HCT116 (cell line): ENCODE measurements around the gene PIK3CD. TPM values are rescaled to one million over a fixed set of nuclear protein-coding genes. Genes with fewer than 3 reads are reported as not detected.
"Not testable (repeated sequence)": the region's sequence is repeated elsewhere in the genome, so short reads cannot be mapped to it uniquely, and the experiment has no call there.

Source experiments
- ATAC-seq: fragments of 200-7000 bp; cut with Tn5 transposase; 2 replicates; pipeline ENCODE4 v1.9.1; 2020; ENCODE audit warnings: mild to moderate bottlenecking, moderate library complexity
- BruUV-seq: library from RNA; stranded (reverse); fragments of 400-500 nt; replicated peaks from 2 replicates; lab custom pipeline; 2021; lab: Mats Ljungman, UMichigan
- CTCF ChIA-PET: fragments of 300-600 bp; sonication (Branson Sonifier 250); formaldehyde crosslinking; loops from one replicate; lab custom pipeline; 2021; ENCODE audit warnings: antibody characterized with exemption; lab: Charles Lee
- POLR2A ChIA-PET: fragments of 300-600, 350-600 bp; sonication (Branson Sonifier 250); formaldehyde crosslinking; loops from one replicate; lab custom pipeline; 2021; ENCODE audit warnings: antibody characterized with exemption; lab: Charles Lee
- RAD21 ChIA-PET, 2 experiments: fragments of 300-600 bp; sonication (Branson Sonifier 250); formaldehyde crosslinking; loops; one replicate each; lab custom pipeline; 2023; ENCODE audit warnings: low total read pairs in 2 of 2; ENCODE audit not compliant: uncharacterized antibody in 2 of 2, unreplicated experiment in 2 of 2, low non-redundant PET in 1 of 2; lab: Charles Lee
- DNase-seq: peaks from one replicate; pipeline ENCODE4 v3.0.0-alpha.2; 2010; ENCODE audit warnings: low read depth, low spot score
- H2AFZ ChIP-seq: fragments of 200-600 bp; shearing (Covaris generic), sonication (generic); 2 replicates; pipeline ENCODE4 v1.6.1; 2017; ENCODE audit warnings: low read depth, mixed run types, mixed read lengths, antibody characterized with exemption, low read length; ENCODE audit not compliant: poor library complexity, severe bottlenecking
- H3K27ac ChIP-seq: 2 replicates; pipeline ENCODE4 v1.5.1; 2012; ENCODE audit warnings: low read depth, low read length
- H3K27me3 ChIP-seq: fragments of 200-600 bp; sonication (generic); 2 replicates; pipeline ENCODE4 v1.6.1; 2016; ENCODE audit warnings: mixed run types, low read length, mixed read lengths; ENCODE audit not compliant: insufficient read depth
- H3K36me3 ChIP-seq, 2 experiments: fragments of 200-500 bp in 1 of 2; fragments of 200-600 bp in 1 of 2; sonication (Bioruptor generic) in 1 of 2; sonication (generic) in 1 of 2; 2 replicates each; pipeline versions ENCODE4 v1.5.1 to v1.6.1; 2014 to 2016; ENCODE audit warnings: low read length in 2 of 2, inconsistent platforms in 1 of 2, mixed read lengths in 1 of 2, mixed run types in 1 of 2; ENCODE audit not compliant: insufficient read depth in 2 of 2, control insufficient read depth in 1 of 2
- H3K4me1 ChIP-seq, 2 experiments: fragments of 200-600 bp in 1 of 2; sonication (generic) in 1 of 2; 2 replicates each; pipeline versions ENCODE4 v1.5.1 to v1.6.1; 2012 to 2017; ENCODE audit warnings: low read length in 2 of 2, inconsistent platforms in 1 of 2, mild to moderate bottlenecking in 1 of 2, mixed read lengths in 1 of 2, mixed run types in 1 of 2, moderate library complexity in 1 of 2; ENCODE audit not compliant: insufficient read depth in 2 of 2, control insufficient read depth in 1 of 2
- H3K4me2 ChIP-seq: fragments of 200-600 bp; sonication (generic); 2 replicates; pipeline ENCODE4 v1.6.1; 2017; ENCODE audit warnings: mixed run types, low read length, mixed read lengths
- H3K4me3 ChIP-seq, 2 experiments: fragments of 200-600 bp in 1 of 2; sonication (generic) in 1 of 2; replicated peaks in 1 of 2; 2 replicates each; pipeline ENCODE4 v1.5.1; 2011 to 2016; ENCODE audit warnings: low read length in 2 of 2, control low read depth in 1 of 2, low read depth in 1 of 2, mild to moderate bottlenecking in 1 of 2, mixed read lengths in 1 of 2, mixed run types in 1 of 2
- H3K79me2 ChIP-seq: fragments of 200-600 bp; sonication (generic); 2 replicates; pipeline ENCODE4 v1.6.1; 2017; ENCODE audit warnings: mild to moderate bottlenecking, mixed run types, low read length, moderate library complexity, mixed read lengths; ENCODE audit not compliant: insufficient read depth
- H3K9ac ChIP-seq: fragments of 200-600 bp; sonication (generic); 2 replicates; pipeline ENCODE4 v1.6.1; 2016; ENCODE audit warnings: low read length, mixed read lengths
- H3K9me2 ChIP-seq: fragments of 200-600 bp; sonication (generic), shearing (Covaris generic); 2 replicates; pipeline ENCODE4 v1.6.1; 2017; ENCODE audit warnings: mixed run types, mild to moderate bottlenecking, moderate library complexity; ENCODE audit not compliant: insufficient read depth
- H3K9me3 ChIP-seq, 2 experiments: fragments of 200-500 bp in 1 of 2; fragments of 200-600 bp in 1 of 2; sonication (Bioruptor generic) in 1 of 2; sonication (generic) in 1 of 2; 2 replicates each; pipeline ENCODE4 v1.6.1; 2014 to 2017; ENCODE audit warnings: low read length in 2 of 2, mixed read lengths in 2 of 2, inconsistent platforms in 1 of 2, low read depth in 1 of 2, mild to moderate bottlenecking in 1 of 2, mixed run types in 1 of 2, moderate library complexity in 1 of 2; ENCODE audit not compliant: control insufficient read depth in 1 of 2, insufficient read depth in 1 of 2
- H4K20me1 ChIP-seq: fragments of 200-600 bp; sonication (generic), shearing (Covaris generic); 2 replicates; pipeline ENCODE4 v1.6.1; 2017; ENCODE audit warnings: mixed run types, mild to moderate bottlenecking, moderate library complexity; ENCODE audit not compliant: insufficient read depth
- EGR1 ChIP-seq: IDR thresholded peaks from 2 replicates; pipeline ENCODE4 v1.6.1; 2012; ENCODE audit warnings: low read depth
- ELF1 ChIP-seq: IDR thresholded peaks from 2 replicates; pipeline ENCODE4 v1.6.1; 2012; ENCODE audit warnings: low read depth, borderline replicate concordance
- POLR2A ChIP-seq: IDR thresholded peaks from 2 replicates; pipeline ENCODE4 v1.7.0; 2011; ENCODE audit warnings: borderline replicate concordance; ENCODE audit not compliant: insufficient read depth, insufficient read length; ENCODE audit errors: extremely low read depth
- SP1 ChIP-seq: IDR thresholded peaks from 2 replicates; pipeline ENCODE4 v1.6.1; 2012; ENCODE audit warnings: low read depth
- TCF7L2 ChIP-seq: IDR thresholded peaks from 2 replicates; pipeline ENCODE4 v1.7.0; 2011; ENCODE audit warnings: borderline replicate concordance, inconsistent platforms; ENCODE audit not compliant: insufficient read depth, insufficient read length; ENCODE audit errors: extremely low read depth
- intact Hi-C: fragments of 100-400 bp; cut with micrococcal nuclease; formaldehyde crosslinking; loops from 2 replicates; pipeline ENCODE4 v1.10.0; 2022
- total RNA-seq: library from RNA; stranded (reverse); gene quantifications from one replicate; pipeline ENCODE4 v1.2.1, GENCODE V29; 2021; ENCODE audit not compliant: unreplicated experiment
- TF ChIP-seq, protein P1 (sequence below): IDR thresholded peaks from 2 replicates; pipeline ENCODE4 v1.6.1; 2011; ENCODE audit warnings: mild to moderate bottlenecking, low read length, moderate library complexity; ENCODE audit not compliant: insufficient replicate concordance; ENCODE audit errors: extremely low read depth
- TF ChIP-seq, protein P2 (sequence below): IDR thresholded peaks from 2 replicates; pipeline ENCODE4 v1.6.1; 2012; ENCODE audit warnings: low read depth

The PIK3CD gene
- total RNA-seq, 1 experiment from 2014 or later: 9.2 TPM

DNA sequence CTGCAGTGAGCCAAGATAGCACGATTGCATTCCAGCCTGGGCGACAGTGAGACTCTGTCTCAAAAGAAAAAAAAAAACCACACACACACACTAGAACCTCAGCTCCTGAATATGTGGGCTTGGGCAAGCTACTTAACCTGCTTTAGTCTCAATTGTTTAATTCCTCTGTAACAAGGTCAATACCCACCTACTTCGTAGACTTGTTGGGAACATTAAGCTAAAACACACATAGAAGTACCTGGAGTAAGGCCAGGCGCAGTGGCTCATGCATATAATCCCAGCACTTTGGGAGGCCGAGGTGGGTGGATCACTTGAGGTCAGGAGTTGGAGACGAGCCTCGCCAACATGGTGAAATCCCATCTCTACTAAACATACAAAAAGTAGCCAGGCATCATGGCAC is 95.1 kb downstream of the PIK3CD start:
- RAD21 ChIA-PET: no interaction called here
- H3K9me2 ChIP-seq: no peaks in the 10 kb centered on the region
- no peaks in the 10 kb centered on the region for H3K9me3 ChIP-seq
- H3K4me1 ChIP-seq: no peaks in the 10 kb centered on the region
- no TSS peak for BruUV-seq
- ATAC-seq: no peak
- H3K9ac ChIP-seq: no peak overlapping the region
- no peak overlapping the region for H3K4me2 ChIP-seq
- CTCF ChIA-PET: no interaction called here
- no peaks in the 10 kb centered on the region for H4K20me1 ChIP-seq
- peaks cover 32 to 39% of the 10 kb centered on the region in 2 experiments; a peak in 3 of 4 replicates for H3K36me3 ChIP-seq
- TF ChIP-seq TCF7L2 (no peak), ELF1 (no peak), SP1 (no peak), EGR1 (no peak), POLR2A (no peak)
- TF ChIP-seq, protein P1, sequence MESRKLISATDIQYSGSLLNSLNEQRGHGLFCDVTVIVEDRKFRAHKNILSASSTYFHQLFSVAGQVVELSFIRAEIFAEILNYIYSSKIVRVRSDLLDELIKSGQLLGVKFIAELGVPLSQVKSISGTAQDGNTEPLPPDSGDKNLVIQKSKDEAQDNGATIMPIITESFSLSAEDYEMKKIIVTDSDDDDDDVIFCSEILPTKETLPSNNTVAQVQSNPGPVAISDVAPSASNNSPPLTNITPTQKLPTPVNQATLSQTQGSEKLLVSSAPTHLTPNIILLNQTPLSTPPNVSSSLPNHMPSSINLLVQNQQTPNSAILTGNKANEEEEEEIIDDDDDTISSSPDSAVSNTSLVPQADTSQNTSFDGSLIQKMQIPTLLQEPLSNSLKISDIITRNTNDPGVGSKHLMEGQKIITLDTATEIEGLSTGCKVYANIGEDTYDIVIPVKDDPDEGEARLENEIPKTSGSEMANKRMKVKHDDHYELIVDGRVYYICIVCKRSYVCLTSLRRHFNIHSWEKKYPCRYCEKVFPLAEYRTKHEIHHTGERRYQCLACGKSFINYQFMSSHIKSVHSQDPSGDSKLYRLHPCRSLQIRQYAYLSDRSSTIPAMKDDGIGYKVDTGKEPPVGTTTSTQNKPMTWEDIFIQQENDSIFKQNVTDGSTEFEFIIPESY: no peak
- TF ChIP-seq, protein P2, sequence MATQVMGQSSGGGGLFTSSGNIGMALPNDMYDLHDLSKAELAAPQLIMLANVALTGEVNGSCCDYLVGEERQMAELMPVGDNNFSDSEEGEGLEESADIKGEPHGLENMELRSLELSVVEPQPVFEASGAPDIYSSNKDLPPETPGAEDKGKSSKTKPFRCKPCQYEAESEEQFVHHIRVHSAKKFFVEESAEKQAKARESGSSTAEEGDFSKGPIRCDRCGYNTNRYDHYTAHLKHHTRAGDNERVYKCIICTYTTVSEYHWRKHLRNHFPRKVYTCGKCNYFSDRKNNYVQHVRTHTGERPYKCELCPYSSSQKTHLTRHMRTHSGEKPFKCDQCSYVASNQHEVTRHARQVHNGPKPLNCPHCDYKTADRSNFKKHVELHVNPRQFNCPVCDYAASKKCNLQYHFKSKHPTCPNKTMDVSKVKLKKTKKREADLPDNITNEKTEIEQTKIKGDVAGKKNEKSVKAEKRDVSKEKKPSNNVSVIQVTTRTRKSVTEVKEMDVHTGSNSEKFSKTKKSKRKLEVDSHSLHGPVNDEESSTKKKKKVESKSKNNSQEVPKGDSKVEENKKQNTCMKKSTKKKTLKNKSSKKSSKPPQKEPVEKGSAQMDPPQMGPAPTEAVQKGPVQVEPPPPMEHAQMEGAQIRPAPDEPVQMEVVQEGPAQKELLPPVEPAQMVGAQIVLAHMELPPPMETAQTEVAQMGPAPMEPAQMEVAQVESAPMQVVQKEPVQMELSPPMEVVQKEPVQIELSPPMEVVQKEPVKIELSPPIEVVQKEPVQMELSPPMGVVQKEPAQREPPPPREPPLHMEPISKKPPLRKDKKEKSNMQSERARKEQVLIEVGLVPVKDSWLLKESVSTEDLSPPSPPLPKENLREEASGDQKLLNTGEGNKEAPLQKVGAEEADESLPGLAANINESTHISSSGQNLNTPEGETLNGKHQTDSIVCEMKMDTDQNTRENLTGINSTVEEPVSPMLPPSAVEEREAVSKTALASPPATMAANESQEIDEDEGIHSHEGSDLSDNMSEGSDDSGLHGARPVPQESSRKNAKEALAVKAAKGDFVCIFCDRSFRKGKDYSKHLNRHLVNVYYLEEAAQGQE: no peak
- TF ChIP-seq, all 23 proteins: peak for 0
- H3K27me3 ChIP-seq: no peaks in the 10 kb centered on the region
- no peak overlapping the region for H2AFZ ChIP-seq
- H3K27ac ChIP-seq: no peak overlapping the region
- POLR2A ChIA-PET: no interaction called here
- no peaks in the 10 kb centered on the region for H3K79me2 ChIP-seq
- intact Hi-C loops: no loop called here
- DNase-seq: no peak
- H3K4me3 ChIP-seq: no peak overlapping the region

DNA sequence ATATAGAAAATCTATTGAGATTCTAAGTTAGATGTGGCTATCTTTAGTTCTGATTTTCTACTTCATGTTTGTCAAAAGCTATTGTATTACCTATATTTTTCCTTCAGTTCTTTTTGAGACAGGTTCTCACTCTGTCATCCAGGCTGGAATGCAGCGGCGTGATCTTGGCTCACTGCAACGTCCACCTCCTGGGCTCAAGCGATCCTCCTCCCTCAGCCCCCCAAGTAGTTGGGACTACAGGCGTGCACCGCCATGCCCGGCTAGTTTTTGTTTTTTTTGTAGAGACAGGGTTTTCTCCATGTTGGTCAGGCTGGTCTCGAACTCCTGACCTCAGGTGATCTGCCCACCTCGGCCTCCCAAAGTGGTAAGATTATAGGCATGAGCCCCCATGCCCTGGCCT is 96.9 kb downstream of the PIK3CD start:
- H3K9me2 ChIP-seq, CTCF ChIA-PET, H3K27ac ChIP-seq, H2AFZ ChIP-seq, intact Hi-C loops, H4K20me1 ChIP-seq, H3K9me3 ChIP-seq, POLR2A ChIA-PET, H3K4me1 ChIP-seq, ATAC-seq, H3K4me2 ChIP-seq, H3K9ac ChIP-seq, H3K27me3 ChIP-seq, H3K4me3 ChIP-seq, RAD21 ChIA-PET, DNase-seq, H3K79me2 ChIP-seq, BruUV-seq: not testable (repeated sequence)
- H3K36me3 ChIP-seq: peaks cover 25 to 42% of the 10 kb centered on the region in 2 experiments; a peak in 3 of 4 replicates
